Measurements from ENCODE around the gene TMEM184A. TPM values are rescaled to one million over a fixed set of nuclear protein-coding genes. Genes with fewer than 3 reads are reported as not detected.

The TMEM184A gene
- total and polyA plus RNA-seq, 10 of the 15 experiments (the other 5 are each of a cell fraction or from before 2014, with no cell fraction given) = 0.04 to 0.15 TPM; not detected in 8

- TF ChIP-seq PKNOX1 (IDR thresholded peaks at IDR 0.05) (no peak), ATF2 (IDR thresholded peaks at IDR 0.05; ENCODE audit: low read length) (no peak), SIN3A (IDR thresholded peaks at IDR 0.05; ENCODE audit: low read depth, low read length) (no peak), SPI1 (IDR thresholded peaks at IDR 0.05; ENCODE audit: borderline replicate concordance, insufficient read depth, low read depth, low read length) (no peak), MXI1 (IDR thresholded peaks at IDR 0.05; ENCODE audit: low read depth, low read length) (no peak), EZH2 (IDR thresholded peaks at IDR 0.05; ENCODE audit: borderline replicate concordance, control insufficient read depth, low read depth, low read length) (no peak), SMC3 (IDR thresholded peaks at IDR 0.05; ENCODE audit: borderline replicate concordance, low read length) (no peak), TAF1 (IDR thresholded peaks at IDR 0.05; ENCODE audit: borderline replicate concordance, low read depth, low read length) (no peak), IRF3 (IDR thresholded peaks at IDR 0.05) (no peak), FOXM1 (IDR thresholded peaks at IDR 0.05; ENCODE audit: low read depth, low read length) (no peak), SMAD5 (IDR thresholded peaks at IDR 0.05; ENCODE audit: low read depth) (no peak), SMAD1 (IDR thresholded peaks at IDR 0.05; ENCODE audit: low read depth, partially characterized antibody) (no peak), NRF1 (conservative IDR thresholded peaks at IDR 0.05; ENCODE audit: low read depth, low read length) (no peak)
Observed at GRCh38 chr7:1514407-1514806, 41.6 kb downstream of the TMEM184A start (continued).

Data from GM12878 (cell line).